ENCODE data around the gene PDCD1. TPM values are rescaled to one million over a fixed set of nuclear protein-coding genes. Genes with fewer than 3 reads are reported as not detected.
A peak's percentile ranks its signal among the peaks of the same experiment; 100 is the strongest.

Gene PDCD1
- total and polyA plus RNA-seq, 2 of the 8 experiments (the other 6 are each of a cell fraction or from before 2014, with no cell fraction given) = 0.48 to 1.1 TPM

- CTCF ChIA-PET (ENCODE audit: partially characterized antibody) = interaction anchor here (0.7 to 3.8 kb wide), 6 partner anchors 10 to 513 kb away, joined by 3 to 23 read pairs (median 6); partner anchors contain the start of genes D2HGDH, FARP2 and ING5
- Histone ChIP-seq H3K18ac (ENCODE audit: extremely low read depth, low read length) (no peak within 1 kb of the TSS), H2AFZ (ENCODE audit: low read length) (no peak within 1 kb of the TSS), H3K4me2 (ENCODE audit: insufficient read depth in 1 of 2, low read depth in 2 of 2, low read length in 2 of 2) (no peak within 1 kb of the TSS), H3K14ac (ENCODE audit: insufficient read length) (no peak within 1 kb of the TSS), H3K79me1 (ENCODE audit: low read depth, low read length) (peaks cover 4% of the 10 kb centered on the region; the same call in 1 of the 2 replicates), H3K9ac (replicated peaks in 1 of 4; ENCODE audit: extremely low read depth in 1 of 4, low read depth in 3 of 4, low read length in 3 of 4) (no peak within 1 kb of the TSS), H2BK15ac (ENCODE audit: low read length) (no peak within 1 kb of the TSS), H3K27ac (ENCODE audit: low read depth, low read length) (no peak within 1 kb of the TSS), H3K23ac (ENCODE audit: insufficient read length) (no peak within 1 kb of the TSS), H2BK12ac (ENCODE audit: low read depth, low read length) (no peak within 1 kb of the TSS), H4K91ac (replicated peaks; ENCODE audit: insufficient read length, low read length) (no peak within 1 kb of the TSS), H3K27me3 (replicated peaks in 1 of 4; ENCODE audit: control insufficient read depth in 3 of 4, extremely low read depth in 1 of 4, insufficient read depth in 3 of 4, low read length in 3 of 4) (peaks cover 0 to 15% (median 0%) of the 10 kb centered on the region in 4 experiments; a peak in 3 of 7 replicates), H3K4ac (replicated peaks; ENCODE audit: insufficient read length, low read depth, low read length) (no peak within 1 kb of the TSS), H2BK20ac (ENCODE audit: low read length) (no peak within 1 kb of the TSS), H4K8ac (ENCODE audit: extremely low read depth, insufficient read depth, low read length) (peak within 1 kb of the TSS; percentile 77; the same call in 1 of the 2 replicates), H3K56ac (replicated peaks; ENCODE audit: insufficient read length, low read depth, low read length) (no peak within 1 kb of the TSS), H4K20me1 (replicated peaks in 1 of 2; ENCODE audit: control insufficient read depth in 1 of 2, insufficient read depth in 2 of 2, low read length in 2 of 2) (peaks cover 0 to 17% of the 10 kb centered on the region in 2 experiments), H2BK120ac (replicated peaks; ENCODE audit: low read depth, low read length) (no peak within 1 kb of the TSS), H2AK5ac (ENCODE audit: low read depth, low read length) (no peak within 1 kb of the TSS), H2BK5ac (ENCODE audit: low read depth, low read length) (no peak within 1 kb of the TSS), H3K4me3 (ENCODE audit: extremely low read depth in 1 of 4, insufficient read depth in 2 of 4, low read depth in 3 of 4, low read length in 4 of 4) (no peak within 1 kb of the TSS), H3K4me1 (replicated peaks in 1 of 4; ENCODE audit: control insufficient read depth in 3 of 4, insufficient read depth in 4 of 4, low read length in 3 of 4) (peaks cover 0 to 3% (median 3%) of the 10 kb centered on the region in 4 experiments; a peak in 5 of 7 replicates), H3K23me2 (ENCODE audit: low read depth, low read length) (peaks cover 17% of the 10 kb centered on the region), H4K5ac (ENCODE audit: insufficient read length, low read depth, low read length) (no peak within 1 kb of the TSS), H3K36me3 (ENCODE audit: control insufficient read depth in 2 of 4, insufficient read depth in 4 of 4, low read length in 3 of 4) (no peaks in the 10 kb centered on the region; a peak in 1 of 8 replicates), H3K79me2 (ENCODE audit: control insufficient read depth in 1 of 2, insufficient read depth in 2 of 2, low read length in 2 of 2) (no peaks in the 10 kb centered on the region), H3K9me3 (ENCODE audit: insufficient read depth in 2 of 2, low read depth in 1 of 2, low read length in 1 of 2) (peaks cover 4 to 8% of the 10 kb centered on the region in 2 experiments; a peak in 2 of 4 replicates)
- POLR2A ChIA-PET (ENCODE audit: partially characterized antibody) = interaction anchor here (0.6 to 1.6 kb wide), 3 partner anchors 9 to 206 kb away, joined by 3 to 5 read pairs (median 5); no protein-coding TSS in a partner anchor
- WGBS, 2 experiments (ENCODE audit: extremely low coverage in 1 of 2, insufficient coverage in 1 of 2, insufficient read length in 1 of 2, insufficient replicate concordance in 2 of 2, low coverage in 1 of 2, low lambda C conversion rate in 2 of 2, missing lambda C conversion rate in 1 of 2) = 92% methylated on average over 32 of the region's 33 CpGs; no CpG with 5 or more reads in 1 of the 2 experiments
- no peak for FAIRE-seq
- no peak for DNase-seq (ENCODE audit: low read depth in 1 of 2, low spot score in 2 of 2)
- TF ChIP-seq TCF12 (IDR thresholded peaks at IDR 0.05; ENCODE audit: low read depth, low read length) (no peak), ATF2 (IDR thresholded peaks at IDR 0.05; ENCODE audit: low read length) (no peak), MAX (IDR thresholded peaks at IDR 0.05) (no peak), SRF (IDR thresholded peaks at IDR 0.05; ENCODE audit: low read depth, low read length) (no peak), JUND (IDR thresholded peaks at IDR 0.05; ENCODE audit: low read length) (no peak), SP4 (IDR thresholded peaks at IDR 0.05; ENCODE audit: low read length) (no peak), GABPA (IDR thresholded peaks at IDR 0.05; ENCODE audit: borderline replicate concordance, insufficient read depth, low read length) (no peak), KDM1A (IDR thresholded peaks at IDR 0.05; ENCODE audit: borderline replicate concordance, low read length) (no peak), CEBPB (IDR thresholded peaks at IDR 0.05; ENCODE audit: low read depth, low read length) (no peak), BRCA1 (IDR thresholded peaks at IDR 0.05; ENCODE audit: low read depth, low read length) (no peak)
These were observed 10.6 kb upstream of the PDCD1 start, which contains the start of gene RTP5 for GRCh38 chr2:241869087-241869961. Gene RTP5, plus strand, starts transcription at chr2:241869729. Its CDS starts 28 bp downstream, at chr2:241869757.

Measured in H1 (cell line).